ENCODE measurements around the gene ISOC2.

Gene ISOC2

GRCh38 chr19:55495646-55496349, 34.4 kb upstream of the ISOC2 start:
- H3K4me3 ChIP-seq (replicated peaks; ENCODE audit: insufficient read depth, low read length), result no peak overlapping the region
- no peak overlapping the region for H3K27ac ChIP-seq (replicated peaks)
- DNase-seq (ENCODE audit: low read depth in 1 of 2, low spot score in 1 of 2), result no peak
- no peak for TF ChIP-seq CTCF (IDR thresholded peaks at IDR 0.05; ENCODE audit: insufficient read depth, low read length)
- no peak for TF ChIP-seq GABPA (IDR thresholded peaks at IDR 0.05; ENCODE audit: low read depth)
- no peak for TF ChIP-seq SPI1 (IDR thresholded peaks at IDR 0.05; ENCODE audit: borderline replicate concordance, low read depth)
- TF ChIP-seq POLR2AphosphoS5 (IDR thresholded peaks at IDR 0.05; ENCODE audit: low read depth), result no peak
- TF ChIP-seq, protein P1, sequence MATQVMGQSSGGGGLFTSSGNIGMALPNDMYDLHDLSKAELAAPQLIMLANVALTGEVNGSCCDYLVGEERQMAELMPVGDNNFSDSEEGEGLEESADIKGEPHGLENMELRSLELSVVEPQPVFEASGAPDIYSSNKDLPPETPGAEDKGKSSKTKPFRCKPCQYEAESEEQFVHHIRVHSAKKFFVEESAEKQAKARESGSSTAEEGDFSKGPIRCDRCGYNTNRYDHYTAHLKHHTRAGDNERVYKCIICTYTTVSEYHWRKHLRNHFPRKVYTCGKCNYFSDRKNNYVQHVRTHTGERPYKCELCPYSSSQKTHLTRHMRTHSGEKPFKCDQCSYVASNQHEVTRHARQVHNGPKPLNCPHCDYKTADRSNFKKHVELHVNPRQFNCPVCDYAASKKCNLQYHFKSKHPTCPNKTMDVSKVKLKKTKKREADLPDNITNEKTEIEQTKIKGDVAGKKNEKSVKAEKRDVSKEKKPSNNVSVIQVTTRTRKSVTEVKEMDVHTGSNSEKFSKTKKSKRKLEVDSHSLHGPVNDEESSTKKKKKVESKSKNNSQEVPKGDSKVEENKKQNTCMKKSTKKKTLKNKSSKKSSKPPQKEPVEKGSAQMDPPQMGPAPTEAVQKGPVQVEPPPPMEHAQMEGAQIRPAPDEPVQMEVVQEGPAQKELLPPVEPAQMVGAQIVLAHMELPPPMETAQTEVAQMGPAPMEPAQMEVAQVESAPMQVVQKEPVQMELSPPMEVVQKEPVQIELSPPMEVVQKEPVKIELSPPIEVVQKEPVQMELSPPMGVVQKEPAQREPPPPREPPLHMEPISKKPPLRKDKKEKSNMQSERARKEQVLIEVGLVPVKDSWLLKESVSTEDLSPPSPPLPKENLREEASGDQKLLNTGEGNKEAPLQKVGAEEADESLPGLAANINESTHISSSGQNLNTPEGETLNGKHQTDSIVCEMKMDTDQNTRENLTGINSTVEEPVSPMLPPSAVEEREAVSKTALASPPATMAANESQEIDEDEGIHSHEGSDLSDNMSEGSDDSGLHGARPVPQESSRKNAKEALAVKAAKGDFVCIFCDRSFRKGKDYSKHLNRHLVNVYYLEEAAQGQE (IDR thresholded peaks at IDR 0.05; ENCODE audit: insufficient replicate concordance, low read depth), result no peak
- peaks cover 23% of the 10 kb centered on the region for H3K27me3 ChIP-seq (ENCODE audit: insufficient read depth, poor library complexity, severe bottlenecking)

DNA sequence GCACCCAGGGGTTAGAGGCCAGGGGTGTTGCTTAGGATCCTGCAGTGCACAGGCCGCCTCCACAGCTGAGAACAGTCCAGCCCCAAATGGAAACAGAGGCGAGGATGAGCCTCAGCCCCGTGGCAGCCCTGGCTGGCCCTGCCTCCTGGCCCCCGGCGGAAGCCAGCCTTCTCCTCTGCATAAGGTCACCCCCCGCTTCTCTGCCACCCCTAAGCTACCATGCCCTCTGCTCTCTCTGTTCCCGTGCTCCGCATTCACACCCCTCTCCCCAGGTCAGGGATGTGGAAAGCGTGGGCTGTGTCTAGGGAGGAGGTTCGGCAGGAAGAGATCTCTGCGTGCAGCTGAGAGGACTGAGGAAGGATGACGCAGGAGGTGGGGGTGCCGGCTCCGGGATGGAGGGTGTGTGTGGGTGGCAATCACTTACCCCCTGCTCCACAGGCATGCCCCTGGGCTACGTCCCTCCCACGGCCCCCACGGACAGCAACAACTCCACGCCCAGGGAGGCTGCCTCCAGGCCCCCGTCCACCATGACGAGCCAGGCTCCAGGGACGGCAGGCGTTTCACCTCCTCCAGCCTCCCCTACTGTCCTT, 32.8 kb upstream of the ISOC2 start:
- peaks cover 23% of the 10 kb centered on the region for H3K27me3 ChIP-seq (ENCODE audit: insufficient read depth, poor library complexity, severe bottlenecking)
- TF ChIP-seq CTCF (IDR thresholded peaks at IDR 0.05; ENCODE audit: insufficient read depth, low read length) (no peak), GABPA (IDR thresholded peaks at IDR 0.05; ENCODE audit: low read depth) (no peak), SPI1 (IDR thresholded peaks at IDR 0.05; ENCODE audit: borderline replicate concordance, low read depth) (no peak), POLR2AphosphoS5 (IDR thresholded peaks at IDR 0.05; ENCODE audit: low read depth) (no peak)
- TF ChIP-seq, protein P1 (IDR thresholded peaks at IDR 0.05; ENCODE audit: insufficient replicate concordance, low read depth), result no peak
- H3K4me3 ChIP-seq (replicated peaks; ENCODE audit: insufficient read depth, low read length), result peak overlapping the region; percentile 2; the same call in 1 of the 2 replicates
- DNase-seq (ENCODE audit: low read depth in 1 of 2, low spot score in 1 of 2), result peak in 1 of 2 experiments; percentile 35
- no peak overlapping the region for H3K27ac ChIP-seq (replicated peaks)

GRCh38 chr19:55493645-55494171, 32.3 kb upstream of the ISOC2 start:
- Histone ChIP-seq H3K27ac (replicated peaks) (no peak overlapping the region), H3K4me3 (replicated peaks; ENCODE audit: insufficient read depth, low read length) (no peak overlapping the region), H3K27me3 (ENCODE audit: insufficient read depth, poor library complexity, severe bottlenecking) (peaks cover 23% of the 10 kb centered on the region)
- DNase-seq (ENCODE audit: low read depth in 1 of 2, low spot score in 1 of 2), result no peak
- TF ChIP-seq POLR2AphosphoS5 (IDR thresholded peaks at IDR 0.05; ENCODE audit: low read depth) (no peak), CTCF (IDR thresholded peaks at IDR 0.05; ENCODE audit: insufficient read depth, low read length) (no peak), SPI1 (IDR thresholded peaks at IDR 0.05; ENCODE audit: borderline replicate concordance, low read depth) (no peak), GABPA (IDR thresholded peaks at IDR 0.05; ENCODE audit: low read depth) (no peak)
- TF ChIP-seq, protein P1 (IDR thresholded peaks at IDR 0.05; ENCODE audit: insufficient replicate concordance, low read depth), result no peak
